IMR-90 (cell line): ENCODE results near the gene EMSY. TPM values are rescaled to one million over a fixed set of nuclear protein-coding genes. Genes with fewer than 3 reads are reported as not detected.

ENCODE experiments used
- ATAC-seq: fragments of 200-7000 bp; cut with Tn5 transposase; 2 replicates; pipeline ENCODE4 v1.9.1; 2020; ENCODE audit warnings: low read depth, mild to moderate bottlenecking, moderate library complexity
- BruUV-seq: library from RNA; stranded (reverse); fragments of 400-500 nt; replicated peaks from 2 replicates; lab custom pipeline; 2021; lab: Mats Ljungman, UMichigan
- CTCF ChIA-PET: fragments of 300-600 bp; formaldehyde crosslinking; extraction: SDS; loops from one replicate; lab custom pipeline; 2021; ENCODE audit warnings: antibody characterized with exemption; lab: Yijun Ruan, JAX
- POLR2A ChIA-PET: fragments of 300-600 bp; sonication (Branson Sonifier 250); formaldehyde crosslinking; loops from one replicate; lab custom pipeline; 2022; ENCODE audit warnings: antibody characterized with exemption; ENCODE audit not compliant: unreplicated experiment; lab: Charles Lee
- DNase-seq: peaks from one replicate; pipeline ENCODE4 v3.0.0; 2013
- H2AFZ ChIP-seq: replicated peaks from 2 replicates; pipeline ENCODE3; 2013; ENCODE audit warnings: low read length, mild to moderate bottlenecking; ENCODE audit not compliant: poor library complexity
- H2AK5ac ChIP-seq: 2 replicates; pipeline ENCODE4 v1.6.1; 2013; ENCODE audit warnings: low read depth, low read length, inconsistent platforms
- H2AK9ac ChIP-seq: replicated peaks from 2 replicates; pipeline ENCODE3; 2013; ENCODE audit warnings: mild to moderate bottlenecking, low read depth, low read length, moderate library complexity; ENCODE audit not compliant: poor library complexity
- H2BK120ac ChIP-seq: 2 replicates; pipeline ENCODE4 v1.6.1; 2013; ENCODE audit warnings: low read depth, low read length, inconsistent platforms
- H2BK15ac ChIP-seq: 3 replicates; pipeline ENCODE4 v1.6.1; 2013; ENCODE audit warnings: low read depth, low read length, inconsistent platforms
- H2BK20ac ChIP-seq: 2 replicates; pipeline ENCODE4 v1.6.1; 2013; ENCODE audit warnings: low read depth, mild to moderate bottlenecking, inconsistent platforms, low read length, moderate library complexity
- H2BK5ac ChIP-seq: 2 replicates; pipeline ENCODE4 v1.6.1; 2013; ENCODE audit warnings: mild to moderate bottlenecking, low read depth, low read length, inconsistent platforms; ENCODE audit not compliant: poor library complexity, severe bottlenecking
- H3K14ac ChIP-seq: replicated peaks from 2 replicates; pipeline ENCODE4 v1.6.1; 2013; ENCODE audit warnings: low read depth, low read length, inconsistent platforms
- H3K18ac ChIP-seq: 2 replicates; pipeline ENCODE4 v1.6.1; 2013; ENCODE audit warnings: low read depth, low read length, control low read depth
- H3K23ac ChIP-seq: 2 replicates; pipeline ENCODE4 v1.6.1; 2013; ENCODE audit warnings: low read depth, low read length, inconsistent platforms
- H3K27ac ChIP-seq: 2 replicates; pipeline ENCODE4 v1.5.1; 2013; ENCODE audit warnings: mild to moderate bottlenecking, control low read depth, low read length; ENCODE audit not compliant: insufficient read depth
- H3K27me3 ChIP-seq: 2 replicates; pipeline ENCODE4 v1.6.1; 2013; ENCODE audit warnings: low read length; ENCODE audit not compliant: control insufficient read depth, insufficient read depth
- H3K36me3 ChIP-seq: 2 replicates; pipeline ENCODE4 v1.6.1; 2013; ENCODE audit warnings: low read length, mixed read lengths; ENCODE audit not compliant: control insufficient read depth, insufficient read depth
- H3K4ac ChIP-seq: 2 replicates; pipeline ENCODE4 v1.6.1; 2013; ENCODE audit warnings: low read depth, low read length, inconsistent platforms
- H3K4me1 ChIP-seq: 2 replicates; pipeline ENCODE4 v1.6.1; 2013; ENCODE audit warnings: low read length, mixed read lengths; ENCODE audit not compliant: control insufficient read depth, insufficient read depth
- H3K4me2 ChIP-seq: 2 replicates; pipeline ENCODE4 v1.6.1; 2013; ENCODE audit warnings: low read depth, mild to moderate bottlenecking, control low read depth, low read length, moderate library complexity
- H3K4me3 ChIP-seq: 2 replicates; pipeline ENCODE4 v1.5.1; 2013; ENCODE audit warnings: low read depth, mild to moderate bottlenecking, control low read depth, low read length, moderate library complexity; ENCODE audit not compliant: insufficient read depth
- H3K56ac ChIP-seq: 2 replicates; pipeline ENCODE4 v1.6.1; 2013; ENCODE audit warnings: low read length, inconsistent platforms; ENCODE audit not compliant: insufficient read depth; ENCODE audit errors: extremely low read depth
- H3K79me1 ChIP-seq, 2 experiments: 2 replicates each; pipeline ENCODE4 v1.6.1; 2013; ENCODE audit warnings: low read length in 2 of 2, inconsistent platforms in 1 of 2, low read depth in 1 of 2
- H3K9ac ChIP-seq: 2 replicates; pipeline ENCODE4 v1.6.1; 2013; ENCODE audit warnings: low read depth, low read length, control low read depth
- H3K9me1 ChIP-seq: 2 replicates; pipeline ENCODE4 v1.6.1; 2013; ENCODE audit warnings: low read length, inconsistent platforms; ENCODE audit not compliant: insufficient read depth
- H3K9me3 ChIP-seq: 2 replicates; pipeline ENCODE4 v1.6.1; 2013; ENCODE audit warnings: low read length; ENCODE audit not compliant: control insufficient read depth, insufficient read depth
- H4K20me1 ChIP-seq: 2 replicates; pipeline ENCODE4 v1.6.1; 2013; ENCODE audit warnings: low read length, inconsistent platforms; ENCODE audit not compliant: insufficient read depth
- H4K5ac ChIP-seq: 2 replicates; pipeline ENCODE4 v1.6.1; 2013; ENCODE audit warnings: mild to moderate bottlenecking, low read depth, low read length, control low read depth
- H4K8ac ChIP-seq, 2 experiments: 2 replicates each; pipeline ENCODE4 v1.6.1; 2013; ENCODE audit warnings: low read depth in 2 of 2, low read length in 2 of 2, control low read depth in 1 of 2, inconsistent platforms in 1 of 2
- H4K91ac ChIP-seq: 2 replicates; pipeline ENCODE4 v1.6.1; 2013; ENCODE audit warnings: low read depth, low read length, inconsistent platforms; ENCODE audit not compliant: insufficient read depth
- CEBPB ChIP-seq: IDR thresholded peaks from 2 replicates; pipeline ENCODE4 v1.6.1; 2012; ENCODE audit warnings: low read depth, low read length, improper control_type of control experiment
- FOS ChIP-seq: fragments of 150-350 bp; IDR thresholded peaks from 2 replicates; pipeline ENCODE4 v1.6.1; 2016; ENCODE audit warnings: low read depth, low read length
- POLR2A ChIP-seq: IDR thresholded peaks from 2 replicates; pipeline ENCODE4 v1.6.1; 2012; ENCODE audit warnings: mild to moderate bottlenecking, low read depth, low read length
- USF2 ChIP-seq: fragments of 150-350 bp; IDR thresholded peaks from 2 replicates; pipeline ENCODE4 v1.6.1; 2017; ENCODE audit warnings: mild to moderate bottlenecking, antibody characterized with exemption, low read length, low read depth
- WGBS, 2 experiments: methylation state at CpG; one replicate each; pipeline versions ENCODE4 v1.1.5 to v1.1.7; 2013; ENCODE audit warnings: missing lambda C conversion rate in 2 of 2; ENCODE audit not compliant: insufficient read length in 1 of 2; ENCODE audit errors: extremely low coverage in 2 of 2; 5-methylcytosine and 5-hydroxymethylcytosine counted together
- dilution Hi-C: fragments of 300-500 bp; cut with HindIII; formaldehyde crosslinking; loops from one replicate; pipeline ENCODE4 v1.14.3; 2018; ENCODE audit warnings: low sequenced_read_pairs; ENCODE audit not compliant: unreplicated experiment
- in situ Hi-C: fragments of 300-500 bp; cut with MboI; formaldehyde crosslinking; loops from 3 replicates; pipeline ENCODE4 v1.14.3; 2019; ENCODE audit warnings: low sequenced_read_pairs, inconsistent platforms, mixed read lengths
- intact Hi-C: fragments of 100-400 bp; cut with micrococcal nuclease; formaldehyde crosslinking; loops from 2 replicates; pipeline ENCODE4 v1.10.0; 2022
- polyA plus RNA-seq, 3 experiments: library from polyadenylated mRNA; depleted of rRNA; stranded (reverse); fragments of >200 nt; gene quantifications; 2 replicates each; pipeline ENCODE4 v1.2.3, GENCODE V29; 2012; ENCODE audit warnings: low replicate concordance in 1 of 3
- total RNA-seq: library from RNA; depleted of rRNA; stranded (reverse); fragments of >200 nt; gene quantifications from 2 replicates; pipeline ENCODE4 v1.2.3, GENCODE V29; 2012

EMSY gene
- total and polyA plus RNA-seq, 2 of the 4 experiments (the other 2 are of a cell fraction) = 14.1 to 22.0 TPM

- Histone ChIP-seq H3K4me3 (no peak overlapping the region), H4K20me1 (no peaks in the 10 kb centered on the region), H4K5ac (no peak overlapping the region), H3K18ac (no peak overlapping the region), H3K4me1 (no peaks in the 10 kb centered on the region), H4K91ac (no peak overlapping the region), H4K8ac (no peak overlapping the region), H2BK15ac (no peak overlapping the region), H2AK5ac (no peak overlapping the region), H3K27ac (no peak overlapping the region), H3K14ac (no peak overlapping the region), H2BK120ac (no peak overlapping the region), H3K9ac (no peak overlapping the region), H2AFZ (no peak overlapping the region), H3K79me1 (peaks cover 0 to 8% of the 10 kb centered on the region in 2 experiments; a peak in 2 of 4 replicates), H2BK5ac (no peak overlapping the region), H2AK9ac (no peak overlapping the region), H3K4me2 (no peak overlapping the region), H3K27me3 (no peaks in the 10 kb centered on the region), H3K4ac (no peak overlapping the region), H3K36me3 (no peaks in the 10 kb centered on the region; the same call in 1 of the 2 replicates), H2BK20ac (no peak overlapping the region), H3K23ac (no peak overlapping the region), H3K56ac (no peak overlapping the region), H3K9me1 (no peaks in the 10 kb centered on the region; the same call in 1 of the 2 replicates), H3K9me3 (peaks cover 3% of the 10 kb centered on the region)
- TF ChIP-seq POLR2A (no peak), FOS (no peak), CEBPB (peak; percentile 38), USF2 (no peak)
- ATAC-seq (no peak), DNase-seq (no peak)
- BruUV-seq = no TSS peak
- intact Hi-C loops = loop anchor here (5.0 kb wide), 1 partner anchor 34 kb away; no protein-coding TSS in a partner anchor
- dilution Hi-C loops = no loop called here
- ChIA-PET POLR2A (no interaction called here), CTCF (interaction anchor here (1.0 kb wide), 1 partner anchor 97 kb away, joined by 4 read pairs; no protein-coding TSS in a partner anchor)
- in situ Hi-C loops = no loop called here
- WGBS, 2 experiments = no CpG with 5 or more reads among the region's 5 CpGs
Observed at GRCh38 chr11:76501526-76502202, 56.8 kb downstream of the EMSY start.
